Measurements from ENCODE around the gene QRSL1.

Gene QRSL1

DNA sequence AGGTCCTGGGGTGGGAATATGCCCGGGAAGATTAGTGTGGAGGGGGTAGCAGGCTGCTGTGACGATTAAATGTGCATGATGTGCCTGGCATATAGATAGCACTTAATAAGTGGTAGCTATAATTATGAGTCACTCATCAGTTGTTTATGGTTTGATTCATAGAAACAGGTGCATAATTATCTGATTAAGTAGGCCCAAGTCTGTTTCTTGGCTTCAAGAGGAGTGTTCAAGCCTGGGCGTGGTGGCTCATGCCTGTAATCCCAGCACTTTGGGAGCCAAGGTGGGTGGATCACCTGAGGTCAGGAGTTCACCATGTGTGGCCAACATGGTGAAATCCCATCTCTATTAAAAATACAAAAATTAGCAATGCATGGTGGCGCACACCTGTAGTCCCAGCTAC lies 74.9 kb downstream of the QRSL1 start:
- Histone ChIP-seq H4K20me1 (ENCODE audit: low read depth, low read length) (no peaks in the 10 kb centered on the region), H3K4me3 (ENCODE audit: insufficient read depth, low read length, poor library complexity, severe bottlenecking) (peak overlapping the region; percentile 46), H3K27me3 (ENCODE audit: low read length) (no peaks in the 10 kb centered on the region), H3K79me2 (ENCODE audit: insufficient read depth, low read length) (no peaks in the 10 kb centered on the region), H3K27ac (ENCODE audit: low read depth, low read length) (peak overlapping the region; percentile 100), H3K9me3 (ENCODE audit: insufficient read depth, low read length) (peaks cover 16% of the 10 kb centered on the region; the same call in 1 of the 2 replicates), H3F3A (ENCODE audit: insufficient read depth) (peaks cover 38% of the 10 kb centered on the region), H3K4me2 (ENCODE audit: low read depth, low read length, poor library complexity, severe bottlenecking) (peak overlapping the region; percentile 91), H2AFZ (ENCODE audit: low read depth, low read length, severe bottlenecking) (peak overlapping the region; percentile 39), H3K9ac (ENCODE audit: low read length) (peak overlapping the region; percentile 72), H3K36me3 (ENCODE audit: low read length) (peaks cover 6% of the 10 kb centered on the region), H3K9me2 (replicated peaks; ENCODE audit: insufficient read depth, low read length) (no peaks in the 10 kb centered on the region)
- TF ChIP-seq EZH2phosphoT487 (conservative IDR thresholded peaks at IDR 0.05; ENCODE audit: low read length), result no peak
- TF ChIP-seq, protein P1, sequence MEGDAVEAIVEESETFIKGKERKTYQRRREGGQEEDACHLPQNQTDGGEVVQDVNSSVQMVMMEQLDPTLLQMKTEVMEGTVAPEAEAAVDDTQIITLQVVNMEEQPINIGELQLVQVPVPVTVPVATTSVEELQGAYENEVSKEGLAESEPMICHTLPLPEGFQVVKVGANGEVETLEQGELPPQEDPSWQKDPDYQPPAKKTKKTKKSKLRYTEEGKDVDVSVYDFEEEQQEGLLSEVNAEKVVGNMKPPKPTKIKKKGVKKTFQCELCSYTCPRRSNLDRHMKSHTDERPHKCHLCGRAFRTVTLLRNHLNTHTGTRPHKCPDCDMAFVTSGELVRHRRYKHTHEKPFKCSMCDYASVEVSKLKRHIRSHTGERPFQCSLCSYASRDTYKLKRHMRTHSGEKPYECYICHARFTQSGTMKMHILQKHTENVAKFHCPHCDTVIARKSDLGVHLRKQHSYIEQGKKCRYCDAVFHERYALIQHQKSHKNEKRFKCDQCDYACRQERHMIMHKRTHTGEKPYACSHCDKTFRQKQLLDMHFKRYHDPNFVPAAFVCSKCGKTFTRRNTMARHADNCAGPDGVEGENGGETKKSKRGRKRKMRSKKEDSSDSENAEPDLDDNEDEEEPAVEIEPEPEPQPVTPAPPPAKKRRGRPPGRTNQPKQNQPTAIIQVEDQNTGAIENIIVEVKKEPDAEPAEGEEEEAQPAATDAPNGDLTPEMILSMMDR (IDR thresholded peaks at IDR 0.05; ENCODE audit: insufficient read depth, low read length, poor library complexity, severe bottlenecking), result no peak

DNA sequence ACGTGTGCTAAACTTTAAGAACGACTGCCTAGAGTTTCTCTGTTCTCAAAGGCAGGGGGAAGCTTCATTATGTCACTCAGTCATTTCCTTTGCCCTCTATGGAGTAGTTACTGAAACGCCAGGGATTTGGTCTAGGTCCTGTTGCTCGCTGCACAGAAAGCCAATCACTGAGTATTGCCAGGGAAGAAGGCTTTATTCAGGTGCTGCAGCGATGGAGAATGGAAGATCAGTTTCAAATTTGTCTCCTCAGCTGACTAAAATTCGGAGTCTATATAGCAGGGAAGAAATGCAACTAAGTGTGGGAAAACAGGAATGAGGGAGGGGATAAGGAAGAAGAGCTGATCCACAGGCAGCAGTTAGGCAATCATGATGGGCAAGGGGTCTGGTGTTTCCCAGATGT lies 75.8 kb downstream of the QRSL1 start:
- Histone ChIP-seq H4K20me1 (ENCODE audit: low read depth, low read length) (no peaks in the 10 kb centered on the region), H3K79me2 (ENCODE audit: insufficient read depth, low read length) (no peaks in the 10 kb centered on the region), H3K9me3 (ENCODE audit: insufficient read depth, low read length) (peaks cover 16% of the 10 kb centered on the region; the same call in 1 of the 2 replicates), H3K36me3 (ENCODE audit: low read length) (peaks cover 6% of the 10 kb centered on the region), H3K9me2 (replicated peaks; ENCODE audit: insufficient read depth, low read length) (no peaks in the 10 kb centered on the region), H3K4me3 (ENCODE audit: insufficient read depth, low read length, poor library complexity, severe bottlenecking) (no peak overlapping the region), H3K27ac (ENCODE audit: low read depth, low read length) (no peak overlapping the region), H3K27me3 (ENCODE audit: low read length) (no peaks in the 10 kb centered on the region), H3K9ac (ENCODE audit: low read length) (no peak overlapping the region), H3K4me2 (ENCODE audit: low read depth, low read length, poor library complexity, severe bottlenecking) (no peak overlapping the region), H2AFZ (ENCODE audit: low read depth, low read length, severe bottlenecking) (no peak overlapping the region), H3F3A (ENCODE audit: insufficient read depth) (peaks cover 38% of the 10 kb centered on the region)
- TF ChIP-seq, protein P1 (IDR thresholded peaks at IDR 0.05; ENCODE audit: insufficient read depth, low read length, poor library complexity, severe bottlenecking), result no peak
- TF ChIP-seq EZH2phosphoT487 (conservative IDR thresholded peaks at IDR 0.05; ENCODE audit: low read length), result no peak

DNA sequence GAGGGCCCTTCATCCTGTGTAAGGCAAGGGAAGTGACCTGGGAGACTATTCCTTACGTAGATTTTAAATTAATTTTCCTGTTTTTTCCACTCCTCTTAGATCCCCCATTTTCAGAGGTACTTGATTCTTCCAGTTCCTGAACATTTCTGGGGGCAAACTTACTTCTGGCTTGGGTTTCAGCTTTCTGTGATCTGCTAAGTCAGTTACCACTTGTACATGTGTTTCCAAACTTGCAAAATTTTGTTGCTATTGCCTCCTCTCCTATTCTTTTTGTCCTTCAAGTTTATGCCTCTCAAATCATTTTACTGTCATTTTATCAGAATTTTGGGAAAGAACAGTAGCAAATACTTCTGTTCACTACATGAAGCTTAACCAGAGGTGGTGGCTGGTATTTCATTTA lies 81.2 kb downstream of the QRSL1 start:
- no peaks in the 10 kb centered on the region for H3K79me2 ChIP-seq (ENCODE audit: insufficient read depth, low read length)
- H2AFZ ChIP-seq (ENCODE audit: low read depth, low read length, severe bottlenecking), result no peak overlapping the region
- no peaks in the 10 kb centered on the region for H3K9me2 ChIP-seq (replicated peaks; ENCODE audit: insufficient read depth, low read length)
- H3K27me3 ChIP-seq (ENCODE audit: low read length), result no peaks in the 10 kb centered on the region
- no peak for TF ChIP-seq EZH2phosphoT487 (conservative IDR thresholded peaks at IDR 0.05; ENCODE audit: low read length)
- TF ChIP-seq, protein P1 (IDR thresholded peaks at IDR 0.05; ENCODE audit: insufficient read depth, low read length, poor library complexity, severe bottlenecking), result no peak
- H4K20me1 ChIP-seq (ENCODE audit: low read depth, low read length), result no peaks in the 10 kb centered on the region
- peaks cover 6% of the 10 kb centered on the region for H3K36me3 ChIP-seq (ENCODE audit: low read length)
- H3F3A ChIP-seq (ENCODE audit: insufficient read depth), result peaks cover 8% of the 10 kb centered on the region; the same call in 1 of the 2 replicates
- no peak overlapping the region for H3K9ac ChIP-seq (ENCODE audit: low read length)
- H3K4me3 ChIP-seq (ENCODE audit: insufficient read depth, low read length, poor library complexity, severe bottlenecking), result no peak overlapping the region
- peaks cover 6% of the 10 kb centered on the region; the same call in 1 of the 2 replicates for H3K9me3 ChIP-seq (ENCODE audit: insufficient read depth, low read length)
- H3K4me2 ChIP-seq (ENCODE audit: low read depth, low read length, poor library complexity, severe bottlenecking), result no peak overlapping the region
- no peak overlapping the region for H3K27ac ChIP-seq (ENCODE audit: low read depth, low read length)

Data from SU-DHL-6 (cell line).